PC-3 (cell line): ENCODE results near the gene FUT8. TPM values are rescaled to one million over a fixed set of nuclear protein-coding genes. Genes with fewer than 3 reads are reported as not detected.

ENCODE experiments used
- ATAC-seq: fragments of 200-7000 bp; cut with Tn5 transposase; 2 replicates; pipeline ENCODE4 v1.9.1; 2020; ENCODE audit warnings: mild to moderate bottlenecking, moderate library complexity
- BruUV-seq: library from RNA; stranded (reverse); fragments of 400-500 nt; replicated peaks from 2 replicates; lab custom pipeline; 2021; lab: Mats Ljungman, UMichigan
- CTCF ChIA-PET: fragments of 300-600 bp; sonication (Branson Sonifier 250); formaldehyde crosslinking; loops from one replicate; lab custom pipeline; 2022; ENCODE audit warnings: antibody characterized with exemption; lab: Charles Lee
- POLR2A ChIA-PET: fragments of 300-600 bp; sonication (Branson Sonifier 250); formaldehyde crosslinking; loops from one replicate; lab custom pipeline; 2022; ENCODE audit warnings: antibody characterized with exemption; ENCODE audit not compliant: unreplicated experiment; lab: Charles Lee
- DNase-seq: peaks from one replicate; pipeline ENCODE4 v3.0.0-alpha.2; 2015
- H2AFZ ChIP-seq: fragments of 300-600 bp; sonication (generic); 2 replicates; pipeline ENCODE4 v1.6.0; 2016; ENCODE audit warnings: antibody characterized with exemption, low read length
- H3F3A ChIP-seq: fragments of 300-600 bp; sonication (generic); one replicate; pipeline ENCODE4 v1.6.0; 2017; ENCODE audit warnings: antibody characterized with exemption, low read length, control low read depth, mild to moderate bottlenecking; ENCODE audit not compliant: unreplicated experiment
- H3K27ac ChIP-seq: fragments of 300-600 bp; sonication (generic); 2 replicates; pipeline ENCODE4 v1.5.1; 2016; ENCODE audit warnings: mild to moderate bottlenecking, low read length
- H3K27me3 ChIP-seq: fragments of 300-600 bp; sonication (generic); 2 replicates; pipeline ENCODE4 v1.6.1; 2016; ENCODE audit warnings: low read length, mixed read lengths
- H3K36me3 ChIP-seq: fragments of 300-600 bp; sonication (generic); 2 replicates; pipeline ENCODE4 v1.6.1; 2016; ENCODE audit warnings: low read depth, mixed run types, low read length, mixed read lengths
- H3K4me1 ChIP-seq: fragments of 300-600 bp; sonication (generic); 2 replicates; pipeline ENCODE4 v1.5.1; 2016; ENCODE audit warnings: low read length; ENCODE audit not compliant: insufficient read depth
- H3K4me2 ChIP-seq: fragments of 300-600 bp; sonication (generic); 2 replicates; pipeline ENCODE4 v1.6.0; 2016; ENCODE audit warnings: low read length
- H3K4me3 ChIP-seq: fragments of 300-600 bp; sonication (generic); 2 replicates; pipeline ENCODE4 v1.5.1; 2016; ENCODE audit warnings: mild to moderate bottlenecking, low read length, mixed read lengths
- H3K79me2 ChIP-seq: fragments of 300-600 bp; sonication (generic); 2 replicates; pipeline ENCODE4 v1.6.1; 2017; ENCODE audit warnings: low read length, mixed read lengths
- H3K9ac ChIP-seq: fragments of 300-600 bp; sonication (generic); 2 replicates; pipeline ENCODE4 v1.6.0; 2016; ENCODE audit warnings: mild to moderate bottlenecking, low read length
- H3K9me2 ChIP-seq: fragments of 300-600 bp; sonication (generic); replicated peaks from 2 replicates; pipeline ENCODE4 v1.6.1; 2016; ENCODE audit warnings: mixed run types, low read length, mixed read lengths
- H3K9me3 ChIP-seq: fragments of 300-600 bp; sonication (generic); 2 replicates; pipeline ENCODE4 v1.6.1; 2016; ENCODE audit warnings: low read length, mixed read lengths
- H4K20me1 ChIP-seq: fragments of 300-600 bp; sonication (generic); 2 replicates; pipeline ENCODE4 v1.6.1; 2016; ENCODE audit warnings: low read length, mixed read lengths
- EZH2 ChIP-seq: fragments of 300-600 bp; sonication (generic); IDR thresholded peaks from one replicate; pipeline ENCODE4 v1.6.1; 2017; ENCODE audit warnings: antibody characterized with exemption, mild to moderate bottlenecking, low read length; ENCODE audit not compliant: unreplicated experiment
- EZH2phosphoT487 ChIP-seq: fragments of 300-600 bp; sonication (generic); IDR thresholded peaks from 2 replicates; pipeline ENCODE4 v1.6.1; 2018; ENCODE audit warnings: mild to moderate bottlenecking, antibody characterized with exemption, low read length, borderline replicate concordance
- intact Hi-C: fragments of 100-400 bp; cut with micrococcal nuclease; formaldehyde crosslinking; loops from 2 replicates; pipeline ENCODE4 v1.9.0; 2023
- total RNA-seq: library from RNA; depleted of rRNA; stranded (reverse); fragments of >200 nt; gene quantifications from 2 replicates; pipeline ENCODE4 v1.2.3, GENCODE V29; 2014
- TF ChIP-seq, protein P1 (sequence below): fragments of 300-600 bp; sonication (generic); conservative IDR thresholded peaks from 2 replicates; pipeline ENCODE4 v1.5.1; 2017; ENCODE audit warnings: antibody characterized with exemption, low read depth, mild to moderate bottlenecking, low read length

Gene FUT8
- total RNA-seq, 1 experiment from 2014 or later, result 132 TPM

DNA sequence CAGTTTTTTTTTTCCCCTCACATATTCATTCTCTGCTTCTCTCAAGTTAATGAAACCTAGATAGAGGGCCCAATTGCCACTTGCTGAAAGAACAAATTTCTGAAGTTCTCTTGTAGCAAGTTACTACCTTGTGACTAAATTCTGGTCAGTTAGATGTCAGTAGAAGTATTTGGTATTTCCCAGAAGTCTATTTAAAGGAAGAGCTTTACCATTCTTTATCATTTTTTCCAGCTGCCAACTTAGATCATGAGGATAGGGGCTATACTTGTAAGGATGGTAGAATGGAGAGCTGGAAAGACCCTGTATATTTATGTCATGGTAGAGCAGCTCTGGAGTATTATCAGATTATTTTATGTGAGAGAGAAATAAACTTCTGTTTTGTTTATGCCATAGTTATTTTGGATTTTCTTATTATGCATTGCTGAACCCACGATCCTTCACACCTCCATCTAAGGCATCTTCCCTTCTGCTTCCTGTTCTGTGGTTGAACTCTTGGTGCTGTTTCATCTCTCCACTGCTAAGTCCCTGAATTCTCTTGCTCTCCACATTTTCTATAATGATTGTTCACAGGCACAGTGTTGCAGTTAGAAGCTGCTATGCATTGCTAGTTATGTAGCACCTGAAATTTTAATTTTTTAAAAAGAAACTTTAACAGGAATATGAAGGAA, 25.9 kb downstream of the FUT8 start:
- H3K36me3 ChIP-seq, result peaks cover 9% of the 10 kb centered on the region; the same call in 1 of the 2 replicates
- no peak for DNase-seq
- H3K9me2 ChIP-seq, result no peaks in the 10 kb centered on the region
- peaks cover 4% of the 10 kb centered on the region for H3F3A ChIP-seq
- H3K9ac ChIP-seq, result no peak overlapping the region
- no peak overlapping the region for H2AFZ ChIP-seq
- ChIA-PET CTCF (interaction anchor here (1.0 kb wide), 1 partner anchor 40 kb away, joined by 4 read pairs; no protein-coding TSS in a partner anchor), POLR2A (no interaction called here)
- no peak overlapping the region for H3K4me2 ChIP-seq
- H3K27ac ChIP-seq, result no peak overlapping the region
- BruUV-seq, result no TSS peak
- no peaks in the 10 kb centered on the region for H3K9me3 ChIP-seq
- peaks cover 36% of the 10 kb centered on the region for H4K20me1 ChIP-seq
- intact Hi-C loops, result no loop called here
- no peak for TF ChIP-seq EZH2phosphoT487
- TF ChIP-seq EZH2, result no peak
- TF ChIP-seq, protein P1, sequence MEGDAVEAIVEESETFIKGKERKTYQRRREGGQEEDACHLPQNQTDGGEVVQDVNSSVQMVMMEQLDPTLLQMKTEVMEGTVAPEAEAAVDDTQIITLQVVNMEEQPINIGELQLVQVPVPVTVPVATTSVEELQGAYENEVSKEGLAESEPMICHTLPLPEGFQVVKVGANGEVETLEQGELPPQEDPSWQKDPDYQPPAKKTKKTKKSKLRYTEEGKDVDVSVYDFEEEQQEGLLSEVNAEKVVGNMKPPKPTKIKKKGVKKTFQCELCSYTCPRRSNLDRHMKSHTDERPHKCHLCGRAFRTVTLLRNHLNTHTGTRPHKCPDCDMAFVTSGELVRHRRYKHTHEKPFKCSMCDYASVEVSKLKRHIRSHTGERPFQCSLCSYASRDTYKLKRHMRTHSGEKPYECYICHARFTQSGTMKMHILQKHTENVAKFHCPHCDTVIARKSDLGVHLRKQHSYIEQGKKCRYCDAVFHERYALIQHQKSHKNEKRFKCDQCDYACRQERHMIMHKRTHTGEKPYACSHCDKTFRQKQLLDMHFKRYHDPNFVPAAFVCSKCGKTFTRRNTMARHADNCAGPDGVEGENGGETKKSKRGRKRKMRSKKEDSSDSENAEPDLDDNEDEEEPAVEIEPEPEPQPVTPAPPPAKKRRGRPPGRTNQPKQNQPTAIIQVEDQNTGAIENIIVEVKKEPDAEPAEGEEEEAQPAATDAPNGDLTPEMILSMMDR, result no peak
- no peak overlapping the region for H3K4me3 ChIP-seq
- ATAC-seq, result no peak
- no peaks in the 10 kb centered on the region for H3K27me3 ChIP-seq
- peaks cover 8% of the 10 kb centered on the region; the same call in 1 of the 2 replicates for H3K4me1 ChIP-seq
- peaks cover 96% of the 10 kb centered on the region for H3K79me2 ChIP-seq

- H3F3A ChIP-seq, result peaks cover 4% of the 10 kb centered on the region
- no peak overlapping the region for H3K4me3 ChIP-seq
- H3K79me2 ChIP-seq, result peaks cover 95% of the 10 kb centered on the region
- BruUV-seq, result no TSS peak
- H2AFZ ChIP-seq, result no peak overlapping the region
- no peak overlapping the region for H3K9ac ChIP-seq
- DNase-seq (no peak), ATAC-seq (peak; percentile 28)
- no peaks in the 10 kb centered on the region for H3K9me2 ChIP-seq
- POLR2A ChIA-PET, result no interaction called here
- no peak overlapping the region for H3K4me2 ChIP-seq
- no peaks in the 10 kb centered on the region for H3K9me3 ChIP-seq
- H3K36me3 ChIP-seq, result peaks cover 9% of the 10 kb centered on the region; the same call in 1 of the 2 replicates
- peaks cover 36% of the 10 kb centered on the region for H4K20me1 ChIP-seq
- peaks cover 14% of the 10 kb centered on the region for H3K4me1 ChIP-seq
- CTCF ChIA-PET, result no interaction called here
- intact Hi-C loops, result no loop called here
- H3K27ac ChIP-seq, result no peak overlapping the region
- TF ChIP-seq, protein P1, result no peak
- TF ChIP-seq EZH2 (no peak), EZH2phosphoT487 (no peak)
- no peaks in the 10 kb centered on the region for H3K27me3 ChIP-seq
Measured at GRCh38 chr14:65439117-65439516, 26.6 kb downstream of the FUT8 start.

DNA sequence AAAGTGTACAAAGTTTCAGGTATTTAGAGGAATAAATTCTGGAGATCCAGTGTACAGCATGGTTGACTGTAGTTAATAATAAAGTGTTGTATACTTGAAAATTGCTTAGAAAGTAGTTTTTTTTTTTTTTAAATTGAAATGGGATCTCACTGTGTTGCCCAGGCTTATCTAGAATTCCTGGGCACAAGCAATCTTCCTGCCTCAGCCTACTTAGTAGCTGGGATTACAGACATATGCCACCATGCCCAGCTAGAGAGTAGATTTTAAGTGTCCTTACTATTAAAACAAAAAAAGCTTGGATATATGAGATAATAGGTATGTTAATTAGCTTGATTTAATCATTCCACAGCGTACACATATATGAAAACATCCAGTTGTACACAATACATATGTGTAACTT, 27.7 kb downstream of the FUT8 start:
- no peak for DNase-seq
- no peak overlapping the region for H3K4me2 ChIP-seq
- TF ChIP-seq, protein P1, result no peak
- TF ChIP-seq EZH2phosphoT487, result no peak
- no peak for TF ChIP-seq EZH2
- no peaks in the 10 kb centered on the region for H3K9me3 ChIP-seq
- H3K36me3 ChIP-seq, result peaks cover 6% of the 10 kb centered on the region; the same call in 1 of the 2 replicates
- H2AFZ ChIP-seq, result no peak overlapping the region
- H4K20me1 ChIP-seq, result peaks cover 36% of the 10 kb centered on the region
- ChIA-PET POLR2A (interaction anchor here (0.6 kb wide), 2 partner anchors 114 to 192 kb away, joined by 3 to 5 read pairs; no protein-coding TSS in a partner anchor), CTCF (no interaction called here)
- no peak overlapping the region for H3K9ac ChIP-seq
- H3K79me2 ChIP-seq, result peaks cover 95% of the 10 kb centered on the region
- H3K4me3 ChIP-seq, result no peak overlapping the region
- peaks cover 4% of the 10 kb centered on the region for H3F3A ChIP-seq
- intact Hi-C loops, result no loop called here
- H3K4me1 ChIP-seq, result peaks cover 19% of the 10 kb centered on the region
- no TSS peak for BruUV-seq
- ATAC-seq, result no peak
- H3K27ac ChIP-seq, result no peak overlapping the region
- H3K27me3 ChIP-seq, result no peaks in the 10 kb centered on the region
- H3K9me2 ChIP-seq, result no peaks in the 10 kb centered on the region
